HepG2 (cell line): ENCODE results near the gene PHF2. TPM values are rescaled to one million over a fixed set of nuclear protein-coding genes. Genes with fewer than 3 reads are reported as not detected.

ENCODE experiments used
- ATAC-seq: fragments of 200-7000 bp; cut with Tn5 transposase; 3 replicates; pipeline ENCODE4 v1.9.1; 2020; ENCODE audit warnings: mild to moderate bottlenecking, moderate library complexity
- BruUV-seq: library from RNA; stranded (reverse); fragments of 400-500 nt; replicated peaks from 2 replicates; lab custom pipeline; 2021; lab: Mats Ljungman, UMichigan
- CTCF ChIA-PET: fragments of 300-600 bp; formaldehyde crosslinking; extraction: SDS; loops from one replicate; lab custom pipeline; 2021; ENCODE audit warnings: low total read pairs, inconsistent platforms, low intra/inter-chr PET ratio; lab: Yijun Ruan, JAX
- POLR2A ChIA-PET: fragments of 350-600 bp; sonication (Branson Sonifier 250); formaldehyde crosslinking; loops from one replicate; lab custom pipeline; 2020; ENCODE audit warnings: antibody characterized with exemption, inconsistent platforms; lab: Yijun Ruan, JAX
- DNase-seq: peaks from one replicate; pipeline ENCODE4 v3.0.0-alpha.2; 2015; ENCODE audit warnings: low spot score
- FAIRE-seq: peaks from 3 replicates; lab custom pipeline; 2011; peaks lifted over from hg19 to GRCh38; lab: Jason Lieb, UNC
- H2AFZ ChIP-seq: one replicate; pipeline ENCODE4 v1.6.1; 2011; ENCODE audit warnings: low read length, inconsistent platforms
- H3K27ac ChIP-seq: fragments of 300-600 bp; 3 replicates; pipeline ENCODE4 v1.8.0; 2011; ENCODE audit warnings: mixed run types, mild to moderate bottlenecking, mixed read lengths, low read length, inconsistent platforms; ENCODE audit not compliant: insufficient read depth; ENCODE audit errors: extremely low read length
- H3K27me3 ChIP-seq, 2 experiments: fragments of 200-600 bp in 1 of 2; 2 replicates in 1 of 2; 3 replicates in 1 of 2; pipeline versions ENCODE4 v1.6.0 to v1.8.0; 2011; ENCODE audit warnings: low read length in 2 of 2, mild to moderate bottlenecking in 2 of 2, moderate library complexity in 2 of 2, inconsistent platforms in 1 of 2; ENCODE audit not compliant: insufficient read depth in 2 of 2, control insufficient read depth in 1 of 2
- H3K36me3 ChIP-seq, 2 experiments: fragments of 200-600 bp in 1 of 2; replicated peaks in 1 of 2; 2 replicates in 1 of 2; 3 replicates in 1 of 2; pipeline versions ENCODE4 v1.5.1 to v1.8.0; 2011; ENCODE audit warnings: low read length in 2 of 2, inconsistent platforms in 1 of 2; ENCODE audit not compliant: insufficient read depth in 2 of 2, control insufficient read depth in 1 of 2
- H3K4me1 ChIP-seq: 2 replicates; pipeline ENCODE4 v1.5.1; 2012; ENCODE audit warnings: low read length, inconsistent platforms; ENCODE audit not compliant: insufficient read depth
- H3K4me2 ChIP-seq: 2 replicates; pipeline ENCODE4 v1.6.0; 2011; ENCODE audit warnings: low read depth, low read length, inconsistent platforms
- H3K4me3 ChIP-seq, 3 experiments: fragments of 200-600 bp in 1 of 3; sonication (generic), shearing (Covaris generic) in 1 of 3; replicated peaks in 1 of 3; 2 replicates each; pipeline ENCODE4 v1.5.1; 2011 to 2016; ENCODE audit warnings: low read length in 3 of 3, inconsistent platforms in 2 of 3, low read depth in 2 of 3, mild to moderate bottlenecking in 2 of 3, control low read depth in 1 of 3, mixed read lengths in 1 of 3; ENCODE audit not compliant: insufficient read depth in 1 of 3
- H3K79me2 ChIP-seq: one replicate; pipeline ENCODE4 v1.6.1; 2011; ENCODE audit warnings: low read length, inconsistent platforms; ENCODE audit not compliant: insufficient read depth
- H3K9ac ChIP-seq: 2 replicates; pipeline ENCODE4 v1.6.0; 2011; ENCODE audit warnings: mild to moderate bottlenecking, low read depth, low read length, inconsistent platforms; ENCODE audit not compliant: insufficient read depth
- H3K9me3 ChIP-seq: 2 replicates; pipeline ENCODE4 v1.5.1; 2012; ENCODE audit warnings: mild to moderate bottlenecking, low read length
- H4K20me1 ChIP-seq: 2 replicates; pipeline ENCODE4 v1.6.0; 2011; ENCODE audit warnings: inconsistent platforms, mild to moderate bottlenecking, low read length, moderate library complexity; ENCODE audit not compliant: insufficient read depth
- CREB1 ChIP-seq, 2 experiments: fragments of 450-650 bp in 1 of 2; IDR thresholded peaks; 2 replicates each; pipeline ENCODE4 v1.6.1; 2016 to 2017; ENCODE audit warnings: control low read depth in 1 of 2, mild to moderate bottlenecking in 1 of 2, missing compliant biosample characterization in 1 of 2, missing genetic modification characterization in 1 of 2
- HOXA7 ChIP-seq: sonication (generic); formaldehyde crosslinking; IDR thresholded peaks from 2 replicates; pipeline ENCODE4 v1.8.1; 2022; ENCODE audit warnings: mild to moderate bottlenecking, missing genetic modification reagents, moderate library complexity
- IKZF4 ChIP-seq: sonication (generic); formaldehyde crosslinking; IDR thresholded peaks from 2 replicates; pipeline ENCODE4 v1.5.1; 2020; ENCODE audit warnings: borderline replicate concordance, mild to moderate bottlenecking, low read depth, missing genetic modification reagents; ENCODE audit errors: not compliant biosample characterization
- MAF1 ChIP-seq: sonication (generic); formaldehyde crosslinking; IDR thresholded peaks from 2 replicates; pipeline ENCODE4 v1.5.0; 2020; ENCODE audit warnings: missing genetic modification reagents, borderline replicate concordance
- MAFK ChIP-seq, 2 experiments: IDR thresholded peaks in 1 of 2; conservative IDR thresholded peaks in 1 of 2; 2 replicates each; pipeline ENCODE4 v1.6.1; 2011; ENCODE audit warnings: improper control_type of control experiment in 2 of 2, low read length in 2 of 2
- MED13 ChIP-seq: sonication (generic); formaldehyde crosslinking; IDR thresholded peaks from 2 replicates; pipeline ENCODE4 v1.5.0; 2020; ENCODE audit warnings: missing genetic modification reagents
- ONECUT2 ChIP-seq: sonication (generic); formaldehyde crosslinking; IDR thresholded peaks from 2 replicates; pipeline ENCODE4 v1.4.0; 2020; ENCODE audit warnings: missing genetic modification reagents
- ZFP37 ChIP-seq: sonication (generic); formaldehyde crosslinking; IDR thresholded peaks from 2 replicates; pipeline ENCODE4 v1.4.0; 2020; ENCODE audit warnings: missing genetic modification reagents, borderline replicate concordance
- ZNF446 ChIP-seq: sonication (generic); formaldehyde crosslinking; IDR thresholded peaks from 2 replicates; pipeline ENCODE4 v1.5.0; 2020; ENCODE audit warnings: mild to moderate bottlenecking, missing genetic modification reagents
- ZNF451 ChIP-seq: sonication (generic); formaldehyde crosslinking; IDR thresholded peaks from 2 replicates; pipeline ENCODE4 v1.5.0; 2020; ENCODE audit warnings: mild to moderate bottlenecking, missing genetic modification reagents
- ZNF501 ChIP-seq: sonication (generic); formaldehyde crosslinking; IDR thresholded peaks from 2 replicates; pipeline ENCODE4 v1.5.1; 2020; ENCODE audit warnings: mild to moderate bottlenecking, moderate library complexity, missing genetic modification reagents
- ZNF672 ChIP-seq: sonication (generic); formaldehyde crosslinking; IDR thresholded peaks from 2 replicates; pipeline ENCODE4 v1.8.1; 2022; ENCODE audit warnings: missing genetic modification reagents
- ZNF678 ChIP-seq: sonication (generic); formaldehyde crosslinking; IDR thresholded peaks from 2 replicates; pipeline ENCODE4 v1.4.0; 2020; ENCODE audit warnings: mild to moderate bottlenecking, missing genetic modification reagents
- WGBS: methylation state at CpG from one replicate; pipeline ENCODE4 v1.1.6; 2017; ENCODE audit warnings: low lambda C conversion rate; 5-methylcytosine and 5-hydroxymethylcytosine counted together
- in situ Hi-C: cut with HindIII; loops from 2 replicates; pipeline ENCODE4 v1.10.0; 2017; ENCODE audit warnings: low pct_unique_long_range_greater_than_20kb; ENCODE audit not compliant: extremely low pct_ligation_motif_present
- intact Hi-C: fragments of 100-400 bp; cut with micrococcal nuclease; formaldehyde crosslinking; loops from one replicate; pipeline ENCODE4 v1.10.0; 2022; ENCODE audit not compliant: unreplicated experiment
- polyA plus RNA-seq, 8 experiments: library from polyadenylated mRNA; depleted of rRNA in 3 of 8; stranded (reverse) in 7 of 8; unstranded in 1 of 8; fragments of >200 nt; fragmentation: Illumina TruSeq in 4 of 8; extraction: Trizol in 4 of 8; gene quantifications; 2 replicates each; pipeline versions ENCODE4 v1.2.1 to v1.2.3, GENCODE V29; 2011 to 2016; ENCODE audit warnings: low read depth in 4 of 8, missing spikeins in 1 of 8, mixed read lengths in 1 of 8; ENCODE audit not compliant: insufficient read depth in 1 of 8
- total RNA-seq, 5 experiments: library from RNA; depleted of rRNA; stranded (reverse); fragments of >200 nt; fragmentation: Illumina TruSeq; extraction: Trizol; gene quantifications; 2 replicates each; pipeline ENCODE4 v1.2.3, GENCODE V29; 2016; ENCODE audit warnings: low read depth in 1 of 5
- TF ChIP-seq, protein P1 (sequence below): fragments of 450-650 bp; IDR thresholded peaks from 2 replicates; pipeline ENCODE4 v1.6.1; 2016

PHF2 gene
- total and polyA plus RNA-seq, 2 of the 13 experiments (the other 11 are each of a cell fraction or from before 2014, with no cell fraction given), result 6.6 to 9.1 TPM

DNA sequence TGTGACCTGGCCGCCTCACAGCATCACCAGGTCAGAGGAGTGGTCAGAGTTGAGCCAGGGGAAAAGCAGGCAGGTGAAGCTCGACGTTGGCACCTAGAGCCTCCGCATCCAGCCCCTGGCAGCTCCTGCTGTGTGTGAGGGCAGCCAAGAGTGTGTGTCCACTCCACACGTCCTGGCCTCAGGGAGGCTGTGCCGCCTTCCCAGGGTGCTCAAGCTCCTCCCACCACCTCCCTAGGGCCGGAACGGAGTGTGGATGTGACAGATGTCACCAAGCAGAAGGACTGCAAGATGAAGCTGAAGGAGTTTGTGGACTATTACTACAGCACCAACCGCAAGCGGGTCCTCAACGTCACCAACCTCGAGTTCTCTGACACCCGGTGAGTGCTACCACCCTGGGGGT lies 72.5 kb downstream of the PHF2 start:
- no peaks in the 10 kb centered on the region for H3K79me2 ChIP-seq
- ChIA-PET CTCF (no interaction called here), POLR2A (no interaction called here)
- no peak overlapping the region for H3K4me2 ChIP-seq
- in situ Hi-C loops, result no loop called here
- H3K27me3 ChIP-seq, result no peaks in the 10 kb centered on the region
- no peak for TF ChIP-seq ZNF678 (CRISPR knock-in tag)
- no peak for TF ChIP-seq ZFP37
- no peak for TF ChIP-seq ZNF451 (CRISPR knock-in tag)
- TF ChIP-seq MED13 (CRISPR knock-in tag), result no peak
- no peak for TF ChIP-seq IKZF4
- TF ChIP-seq ZNF446 (CRISPR knock-in tag), result no peak
- no peak for TF ChIP-seq ZNF501 (CRISPR knock-in tag)
- no peak for TF ChIP-seq MAFK (conservative IDR thresholded peaks at IDR 0.05 in 1 of 2, IDR thresholded peaks at IDR 0.05 in 1 of 2; ENCODE audit: low read length in 2 of 2)
- 94% methylated on average over 12 of the region's 13 CpGs for WGBS
- FAIRE-seq (no peak), DNase-seq (no peak), ATAC-seq (no peak)
- no peak overlapping the region for H3K9ac ChIP-seq
- intact Hi-C loops, result no loop called here
- no peaks in the 10 kb centered on the region for H4K20me1 ChIP-seq
- no peak overlapping the region for H3K4me3 ChIP-seq
- H3K9me3 ChIP-seq, result no peaks in the 10 kb centered on the region
- no peak overlapping the region for H3K27ac ChIP-seq
- H3K4me1 ChIP-seq, result no peaks in the 10 kb centered on the region
- H2AFZ ChIP-seq, result no peak overlapping the region
- BruUV-seq, result no TSS peak
- H3K36me3 ChIP-seq, result peaks cover 25 to 43% of the 10 kb centered on the region in 2 experiments; a peak in 4 of 5 replicates

DNA sequence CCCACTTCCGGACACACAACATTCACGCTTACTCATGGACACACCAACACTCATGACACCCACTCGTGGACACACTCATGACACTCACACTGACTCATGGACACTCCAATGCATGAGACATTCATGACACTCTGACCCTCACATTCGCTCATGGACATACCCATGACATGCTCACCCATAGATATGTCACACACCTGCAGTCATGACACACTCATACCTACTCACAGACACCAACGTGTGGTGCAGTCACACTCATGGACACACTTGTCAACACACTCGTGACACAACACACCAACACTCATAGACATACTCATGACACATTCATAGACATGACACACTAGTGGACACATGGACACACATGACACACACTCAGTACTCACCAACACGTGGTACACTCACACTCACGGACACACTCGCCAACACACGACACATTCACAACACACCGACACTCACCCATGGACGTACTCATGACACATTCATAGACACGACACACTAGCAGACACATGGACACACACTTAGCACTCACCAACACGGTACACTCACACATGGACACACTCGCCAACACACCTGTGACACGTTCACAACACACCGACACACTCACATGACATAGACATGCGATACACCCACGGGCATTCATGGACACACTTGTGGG lies 73.4 kb downstream of the PHF2 start:
- Histone ChIP-seq H4K20me1 (no peaks in the 10 kb centered on the region), H3K27ac (no peak overlapping the region), H3K9ac (no peak overlapping the region), H3K9me3 (no peaks in the 10 kb centered on the region), H3K27me3 (no peaks in the 10 kb centered on the region), H3K4me3 (no peak overlapping the region), H2AFZ (no peak overlapping the region), H3K79me2 (no peaks in the 10 kb centered on the region), H3K4me1 (no peaks in the 10 kb centered on the region), H3K4me2 (no peak overlapping the region), H3K36me3 (peaks cover 27 to 49% of the 10 kb centered on the region in 2 experiments; a peak in 4 of 5 replicates)
- DNase-seq, result no peak
- in situ Hi-C loops, result no loop called here
- FAIRE-seq, result no peak
- BruUV-seq, result no TSS peak
- ChIA-PET CTCF (no interaction called here), POLR2A (no interaction called here)
- intact Hi-C loops, result no loop called here
- ATAC-seq, result no peak
- TF ChIP-seq ONECUT2 (no peak), MAF1 (CRISPR knock-in tag) (no peak), ZNF672 (CRISPR knock-in tag) (0 out of 2 replicates have a peak, but pooled peaks have one; percentile 16), HOXA7 (CRISPR knock-in tag) (0 out of 2 replicates have a peak, but pooled peaks have one; percentile 24), CREB1 (IDR thresholded peaks at IDR 0.05) (peak; percentile 73), CREB1 (CRISPR knock-in tag; IDR thresholded peaks at IDR 0.05) (no peak)
- TF ChIP-seq, protein P1, sequence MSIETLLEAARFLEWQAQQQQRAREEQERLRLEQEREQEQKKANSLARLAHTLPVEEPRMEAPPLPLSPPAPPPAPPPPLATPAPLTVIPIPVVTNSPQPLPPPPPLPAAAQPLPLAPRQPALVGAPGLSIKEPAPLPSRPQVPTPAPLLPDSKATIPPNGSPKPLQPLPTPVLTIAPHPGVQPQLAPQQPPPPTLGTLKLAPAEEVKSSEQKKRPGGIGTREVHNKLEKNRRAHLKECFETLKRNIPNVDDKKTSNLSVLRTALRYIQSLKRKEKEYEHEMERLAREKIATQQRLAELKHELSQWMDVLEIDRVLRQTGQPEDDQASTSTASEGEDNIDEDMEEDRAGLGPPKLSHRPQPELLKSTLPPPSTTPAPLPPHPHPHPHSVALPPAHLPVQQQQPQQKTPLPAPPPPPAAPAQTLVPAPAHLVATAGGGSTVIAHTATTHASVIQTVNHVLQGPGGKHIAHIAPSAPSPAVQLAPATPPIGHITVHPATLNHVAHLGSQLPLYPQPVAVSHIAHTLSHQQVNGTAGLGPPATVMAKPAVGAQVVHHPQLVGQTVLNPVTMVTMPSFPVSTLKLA, result peak; percentile 83
- 98% methylated on average over 19 of the region's 19 CpGs for WGBS
